Measurements from ENCODE around the gene PMPCB.

PMPCB gene

DNA sequence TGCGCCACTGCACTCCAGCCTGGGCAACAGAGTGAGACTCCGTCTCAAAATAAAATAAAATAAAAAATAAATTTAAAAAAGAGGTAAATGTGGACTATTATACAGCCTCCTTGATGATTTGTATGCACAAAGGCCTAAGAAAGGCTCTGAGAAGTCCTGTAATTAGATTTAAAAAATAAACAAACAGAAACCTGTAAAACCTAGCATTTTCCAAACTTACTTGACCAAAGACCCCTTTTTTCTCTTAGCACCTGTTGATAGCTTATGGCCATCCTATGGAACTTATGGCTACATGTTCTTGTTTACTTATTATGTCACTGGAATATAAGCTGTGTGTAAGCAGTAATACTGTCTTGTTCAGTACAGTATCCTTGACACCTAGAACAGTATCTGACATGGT, 41.6 kb downstream of the PMPCB start:
- no peak for DNase-seq

DNA sequence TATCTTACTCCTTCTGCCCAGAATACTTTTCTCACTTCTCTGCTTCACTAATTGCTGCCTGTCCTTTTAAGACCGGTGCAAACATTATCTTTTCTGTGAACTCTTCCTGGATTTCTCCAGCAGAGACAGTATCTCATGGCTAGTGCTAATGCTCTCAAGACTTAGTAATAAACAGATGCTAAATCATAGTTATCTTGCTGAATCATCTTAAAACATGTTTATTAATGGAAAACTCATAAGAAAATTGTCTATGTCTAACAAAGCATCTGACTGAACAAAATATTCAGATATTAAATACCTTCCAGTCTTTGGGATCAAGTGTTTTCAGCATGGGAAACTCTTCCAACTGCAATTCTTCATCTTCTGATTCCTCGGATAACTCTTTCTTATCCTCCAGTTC, 44.2 kb downstream of the PMPCB start:
- DNase-seq: no peak

- no peak for DNase-seq
Observed at GRCh38 chr7:103343332-103343731, 46.1 kb downstream of the PMPCB start.

GRCh38 chr7:103343758-103344452, 46.7 kb downstream of the PMPCB start:
- DNase-seq: peak; percentile 37

DNA sequence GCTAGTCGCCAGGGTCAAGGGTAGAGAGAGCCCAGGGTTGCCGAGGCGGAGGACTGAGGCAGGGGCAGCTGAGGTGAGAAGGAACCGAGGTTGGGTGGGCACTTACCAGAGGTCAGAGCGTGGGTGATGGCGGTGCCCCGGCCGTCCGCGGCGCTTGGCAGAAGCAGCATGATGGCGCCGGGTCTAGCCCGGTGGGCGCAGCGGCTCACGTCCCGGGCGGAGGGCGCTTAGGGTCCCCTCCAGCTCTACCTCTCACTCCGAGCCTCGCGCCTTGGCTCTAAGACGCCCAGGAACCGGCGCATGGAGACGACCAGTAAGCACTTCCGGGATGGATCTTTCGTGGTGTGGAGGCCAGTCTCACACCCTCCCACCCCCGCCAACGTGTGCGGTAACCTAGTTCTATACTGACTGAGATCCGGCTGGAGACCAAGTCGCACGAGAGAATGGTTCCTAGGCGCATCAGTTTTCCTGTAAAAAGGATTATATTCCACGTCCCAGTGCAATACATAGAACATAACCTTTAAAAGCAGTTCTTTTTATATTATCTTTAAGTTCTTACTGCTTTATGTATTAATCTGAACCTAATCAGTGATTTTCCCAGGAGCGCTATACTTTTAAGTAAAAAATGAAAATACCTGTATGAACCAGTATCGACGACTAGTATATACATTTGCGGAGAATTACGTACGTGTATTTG, 47.4 kb downstream of the PMPCB start, which contains the start of gene DNAJC2:
TSS of gene DNAJC2 (minus strand) at position 315 of the 697 bp plus-strand sequence. CDS start at position 170, 145 bp downstream.
- DNase-seq: peak; percentile 79

- DNase-seq: no peak
Observed at GRCh38 chr7:103346396-103346795, 49.2 kb downstream of the PMPCB start.

DNA sequence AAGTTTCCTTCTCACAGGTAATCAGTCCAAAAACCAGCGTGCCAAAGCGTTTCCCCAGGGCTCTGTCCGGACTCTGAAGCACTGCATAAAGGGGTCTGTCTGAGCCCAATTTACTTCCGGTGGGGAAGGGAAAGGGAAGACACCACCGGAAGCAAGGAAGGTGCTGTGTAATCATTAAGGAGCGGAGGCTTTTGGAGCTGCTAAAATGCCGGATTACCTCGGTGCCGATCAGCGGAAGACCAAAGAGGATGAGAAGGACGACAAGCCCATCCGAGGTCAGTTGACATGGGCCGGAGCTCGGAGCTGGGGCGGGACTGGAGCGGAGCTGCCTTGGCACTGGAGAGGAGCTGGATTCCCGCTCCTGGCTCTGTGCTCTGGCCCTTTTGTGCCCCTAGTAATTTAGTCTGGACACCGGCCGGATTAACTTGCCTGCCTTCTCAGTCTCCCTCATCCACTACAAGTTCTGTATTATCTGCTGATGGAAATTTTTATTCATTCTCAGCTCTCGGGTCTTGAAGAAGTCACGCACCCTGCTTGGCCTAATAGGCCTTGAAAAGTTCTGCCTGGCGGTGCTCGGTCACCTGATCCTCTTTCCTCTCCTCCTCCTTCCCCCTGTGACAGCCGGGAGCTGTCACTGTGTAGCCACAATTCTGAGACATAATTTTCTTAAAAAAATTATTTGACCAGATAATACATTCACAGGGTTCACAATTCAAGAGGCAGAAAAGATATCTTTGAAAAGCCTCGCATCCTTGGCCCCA, 50.5 kb downstream of the PMPCB start, which contains the start of gene PSMC2:
TSS of gene PSMC2 (plus strand) at position 137 of the 761 bp plus-strand sequence. CDS start at position 206, 69 bp downstream.
- peak; percentile 65 for DNase-seq

GRCh38 chr7:103348452-103348851, 51.2 kb downstream of the PMPCB start:
- DNase-seq: no peak

DNA sequence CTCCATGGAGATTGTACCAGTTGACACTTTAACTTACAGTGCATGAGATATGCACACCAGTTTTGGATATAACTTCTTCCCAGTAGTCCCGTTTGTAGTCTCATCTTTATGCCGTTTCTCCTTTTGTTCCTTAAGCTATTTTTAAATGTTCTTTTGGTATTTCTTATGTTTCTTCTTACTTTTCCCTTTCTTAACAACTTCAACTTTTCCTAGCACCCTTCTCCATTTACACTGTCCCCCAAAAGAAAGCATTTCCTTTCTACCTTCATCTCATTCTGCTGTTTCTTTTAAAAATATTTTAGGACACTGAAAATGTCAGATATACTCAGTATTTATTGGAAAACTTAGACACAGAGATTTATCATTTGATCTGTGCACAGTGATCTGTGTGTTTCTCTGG, 51.7 kb downstream of the PMPCB start:
- DNase-seq: no peak

- no peak for DNase-seq
Observed at GRCh38 chr7:103349805-103350204, 52.6 kb downstream of the PMPCB start.

All from stimulated activated CD4-positive, alpha-beta T cell treated with anti-CD3 and anti-CD28 coated beads, Interleukin-12 subunit alpha, Interleukin-12 subunit beta, amount 100 ng/mL, for 4 hours (primary cell).